OCI-LY7 (cell line): Measurements from ENCODE around the gene CCSER2. TPM values are rescaled to one million over a fixed set of nuclear protein-coding genes. Genes with fewer than 3 reads are reported as not detected.

Experiments
- BruUV-seq: library from RNA; stranded (reverse); fragments of 400-500 nt; replicated peaks from 2 replicates; lab custom pipeline; 2021; lab: Mats Ljungman, UMichigan
- CTCF ChIA-PET: fragments of 300-600 bp; sonication (Branson Sonifier 250); formaldehyde crosslinking; loops from one replicate; lab custom pipeline; 2022; ENCODE audit warnings: antibody characterized with exemption; ENCODE audit not compliant: unreplicated experiment; lab: Charles Lee
- POLR2A ChIA-PET: fragments of 300-600 bp; sonication (Branson Sonifier 250); formaldehyde crosslinking; loops from one replicate; lab custom pipeline; 2022; ENCODE audit warnings: antibody characterized with exemption; lab: Charles Lee
- DNase-seq: peaks from one replicate; pipeline ENCODE4 v3.0.0-alpha.2; 2015; ENCODE audit warnings: low spot score
- H2AFZ ChIP-seq: fragments of 200-600 bp; sonication (generic), shearing (Covaris generic); 2 replicates; pipeline ENCODE4 v1.6.1; 2014; ENCODE audit warnings: mild to moderate bottlenecking, antibody characterized with exemption, low read length, moderate library complexity
- H3K27ac ChIP-seq: fragments of 200-600 bp; sonication (generic); 2 replicates; pipeline ENCODE4 v1.5.1; 2014; ENCODE audit warnings: mixed run types, low read depth, mild to moderate bottlenecking, moderate library complexity, low read length, inconsistent platforms; ENCODE audit not compliant: poor library complexity, severe bottlenecking
- H3K36me3 ChIP-seq: fragments of 200-600 bp; sonication (generic); 2 replicates; pipeline ENCODE4 v1.6.1; 2014; ENCODE audit warnings: mild to moderate bottlenecking, antibody characterized with exemption, low read length, moderate library complexity, mixed read lengths; ENCODE audit not compliant: insufficient read depth
- H3K4me1 ChIP-seq: fragments of 200-600 bp; sonication (generic); 2 replicates; pipeline ENCODE4 v1.5.1; 2014; ENCODE audit warnings: mild to moderate bottlenecking, low read length; ENCODE audit not compliant: insufficient read depth, poor library complexity, severe bottlenecking
- H3K4me2 ChIP-seq: fragments of 200-600 bp; sonication (generic); 2 replicates; pipeline ENCODE4 v1.6.1; 2014; ENCODE audit warnings: mild to moderate bottlenecking, low read length
- H3K4me3 ChIP-seq: fragments of 200-600 bp; sonication (generic); 2 replicates; pipeline ENCODE4 v1.5.1; 2014; ENCODE audit warnings: mild to moderate bottlenecking, low read depth, low read length; ENCODE audit not compliant: poor library complexity, severe bottlenecking
- H3K79me2 ChIP-seq: fragments of 200-600 bp; sonication (generic); 2 replicates; pipeline ENCODE4 v1.6.1; 2016; ENCODE audit warnings: low read depth, mild to moderate bottlenecking, low read length, moderate library complexity, mixed read lengths; ENCODE audit not compliant: insufficient read depth
- H3K9me2 ChIP-seq: fragments of 200-600 bp; sonication (generic); 2 replicates; pipeline ENCODE4 v1.6.1; 2016; ENCODE audit warnings: mild to moderate bottlenecking, low read length, mixed read lengths; ENCODE audit not compliant: insufficient read depth
- H3K9me3 ChIP-seq: fragments of 200-600 bp; sonication (generic); 2 replicates; pipeline ENCODE4 v1.6.1; 2014; ENCODE audit warnings: mild to moderate bottlenecking, mixed run types, low read length, mixed read lengths
- H4K20me1 ChIP-seq: fragments of 200-600 bp; sonication (generic); 2 replicates; pipeline ENCODE4 v1.6.1; 2014; ENCODE audit warnings: mild to moderate bottlenecking, antibody characterized with exemption, low read length, moderate library complexity, mixed read lengths; ENCODE audit not compliant: insufficient read depth
- EZH2phosphoT487 ChIP-seq: fragments of 200-600 bp; sonication (generic); IDR thresholded peaks from 2 replicates; pipeline ENCODE4 v1.6.1; 2018; ENCODE audit warnings: low read depth, borderline replicate concordance, mild to moderate bottlenecking, mixed run types, antibody characterized with exemption, low read length, moderate library complexity, mixed read lengths
- intact Hi-C: fragments of 100-400 bp; cut with micrococcal nuclease; formaldehyde crosslinking; loops from one replicate; pipeline ENCODE4 v1.10.0; 2022; ENCODE audit not compliant: unreplicated experiment
- total RNA-seq, 2 experiments: library from RNA; depleted of rRNA in 1 of 2; stranded (reverse); fragments of >200 nt in 1 of 2; shearing (Covaris generic) in 1 of 2; gene quantifications; 2 replicates each; pipeline ENCODE4 v1.2.3, GENCODE V29; 2014 to 2022
- TF ChIP-seq, protein P1 (sequence below): fragments of 200-600 bp; sonication (generic); conservative IDR thresholded peaks from 2 replicates; pipeline ENCODE4 v1.5.1; 2014; ENCODE audit warnings: mild to moderate bottlenecking, antibody characterized with exemption, low read length, moderate library complexity, mixed read lengths

CCSER2 gene
- total RNA-seq, 2 experiments from 2014 or later: 15.9 to 30.1 TPM

DNA sequence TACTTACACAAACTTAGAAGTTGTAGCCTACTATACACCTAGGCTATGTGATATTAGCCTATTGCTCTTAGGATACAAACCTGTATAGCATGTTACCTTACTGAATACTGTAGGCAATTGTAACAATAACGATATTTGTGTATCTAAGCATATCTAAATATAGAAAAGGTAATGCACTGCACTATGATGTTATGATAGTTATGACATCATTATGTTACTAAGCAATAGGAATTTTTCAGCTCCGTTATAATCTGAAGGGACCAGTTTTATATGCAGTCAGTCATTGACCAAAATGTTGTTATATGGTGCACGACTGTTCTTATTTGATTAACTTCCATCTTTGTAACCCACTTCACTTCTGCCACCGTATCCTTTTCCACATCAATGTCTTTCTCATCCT lies 62.0 kb downstream of the CCSER2 start:
- TF ChIP-seq EZH2phosphoT487: no peak
- no peaks in the 10 kb centered on the region for H4K20me1 ChIP-seq
- no peaks in the 10 kb centered on the region for H3K9me2 ChIP-seq
- H3K4me2 ChIP-seq: no peak overlapping the region
- no TSS peak for BruUV-seq
- intact Hi-C loops: no loop called here
- no peaks in the 10 kb centered on the region for H3K36me3 ChIP-seq
- peaks cover 2% of the 10 kb centered on the region; the same call in 1 of the 2 replicates for H3K9me3 ChIP-seq
- POLR2A ChIA-PET: no interaction called here
- CTCF ChIA-PET: no interaction called here
- no peak for DNase-seq
- no peak overlapping the region for H3K27ac ChIP-seq
- no peaks in the 10 kb centered on the region for H3K4me1 ChIP-seq
- H3K4me3 ChIP-seq: no peak overlapping the region
- H2AFZ ChIP-seq: no peak overlapping the region
- no peaks in the 10 kb centered on the region for H3K79me2 ChIP-seq

DNA sequence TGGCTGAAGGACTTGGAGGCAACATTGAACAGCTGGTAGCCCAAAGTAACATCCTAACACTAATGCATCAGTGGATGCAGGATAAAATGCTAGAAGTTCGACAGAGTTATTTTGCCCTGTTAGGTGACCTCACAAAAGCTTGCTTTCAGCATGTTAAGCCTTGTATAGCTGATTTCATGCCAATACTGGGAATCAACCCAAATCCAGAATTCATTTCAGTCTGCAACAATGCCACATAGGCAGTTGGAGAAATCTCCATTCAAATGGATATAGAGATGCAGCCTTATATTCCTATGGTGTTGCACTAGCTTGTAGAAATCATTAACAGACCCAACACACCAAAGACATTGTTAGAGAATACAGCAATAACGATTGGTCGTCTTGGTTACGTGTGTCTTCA lies 62.9 kb downstream of the CCSER2 start:
- Histone ChIP-seq H3K27ac (no peak overlapping the region), H3K9me2 (no peaks in the 10 kb centered on the region), H3K9me3 (no peaks in the 10 kb centered on the region), H3K36me3 (no peaks in the 10 kb centered on the region), H3K79me2 (no peaks in the 10 kb centered on the region), H3K4me2 (no peak overlapping the region), H4K20me1 (no peaks in the 10 kb centered on the region), H3K4me1 (no peaks in the 10 kb centered on the region), H3K4me3 (no peak overlapping the region), H2AFZ (no peak overlapping the region)
- no TSS peak for BruUV-seq
- CTCF ChIA-PET: no interaction called here
- POLR2A ChIA-PET: no interaction called here
- intact Hi-C loops: no loop called here
- no peak for DNase-seq
- TF ChIP-seq, protein P1, sequence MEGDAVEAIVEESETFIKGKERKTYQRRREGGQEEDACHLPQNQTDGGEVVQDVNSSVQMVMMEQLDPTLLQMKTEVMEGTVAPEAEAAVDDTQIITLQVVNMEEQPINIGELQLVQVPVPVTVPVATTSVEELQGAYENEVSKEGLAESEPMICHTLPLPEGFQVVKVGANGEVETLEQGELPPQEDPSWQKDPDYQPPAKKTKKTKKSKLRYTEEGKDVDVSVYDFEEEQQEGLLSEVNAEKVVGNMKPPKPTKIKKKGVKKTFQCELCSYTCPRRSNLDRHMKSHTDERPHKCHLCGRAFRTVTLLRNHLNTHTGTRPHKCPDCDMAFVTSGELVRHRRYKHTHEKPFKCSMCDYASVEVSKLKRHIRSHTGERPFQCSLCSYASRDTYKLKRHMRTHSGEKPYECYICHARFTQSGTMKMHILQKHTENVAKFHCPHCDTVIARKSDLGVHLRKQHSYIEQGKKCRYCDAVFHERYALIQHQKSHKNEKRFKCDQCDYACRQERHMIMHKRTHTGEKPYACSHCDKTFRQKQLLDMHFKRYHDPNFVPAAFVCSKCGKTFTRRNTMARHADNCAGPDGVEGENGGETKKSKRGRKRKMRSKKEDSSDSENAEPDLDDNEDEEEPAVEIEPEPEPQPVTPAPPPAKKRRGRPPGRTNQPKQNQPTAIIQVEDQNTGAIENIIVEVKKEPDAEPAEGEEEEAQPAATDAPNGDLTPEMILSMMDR: no peak
- TF ChIP-seq EZH2phosphoT487: no peak

DNA sequence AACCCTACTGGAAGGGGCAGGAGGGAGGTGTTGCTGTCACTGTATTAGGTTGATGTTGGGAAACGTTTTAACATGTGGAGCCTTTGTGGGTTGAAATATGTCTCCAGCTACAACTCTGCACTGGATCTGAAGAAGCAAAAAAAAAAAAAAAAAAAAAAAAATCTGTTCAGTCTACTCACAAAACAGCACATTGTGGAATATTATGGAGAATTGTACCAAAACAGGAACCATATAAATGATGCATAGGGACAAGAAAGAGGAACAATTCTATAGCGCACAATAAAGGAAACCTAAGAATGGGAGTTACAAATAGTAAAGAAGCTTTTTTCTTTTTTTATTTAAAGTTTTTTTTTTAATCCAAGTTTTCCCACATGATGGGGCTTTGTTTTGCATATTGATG lies 63.8 kb downstream of the CCSER2 start:
- no peak overlapping the region for H3K27ac ChIP-seq
- no peaks in the 10 kb centered on the region for H4K20me1 ChIP-seq
- no peaks in the 10 kb centered on the region for H3K9me3 ChIP-seq
- H2AFZ ChIP-seq: no peak overlapping the region
- DNase-seq: no peak
- H3K9me2 ChIP-seq: no peaks in the 10 kb centered on the region
- H3K4me3 ChIP-seq: no peak overlapping the region
- no peaks in the 10 kb centered on the region for H3K79me2 ChIP-seq
- no TSS peak for BruUV-seq
- no peaks in the 10 kb centered on the region for H3K36me3 ChIP-seq
- ChIA-PET CTCF (no interaction called here), POLR2A (no interaction called here)
- no peak overlapping the region for H3K4me2 ChIP-seq
- no peaks in the 10 kb centered on the region for H3K4me1 ChIP-seq
- intact Hi-C loops: no loop called here
- no peak for TF ChIP-seq EZH2phosphoT487

DNA sequence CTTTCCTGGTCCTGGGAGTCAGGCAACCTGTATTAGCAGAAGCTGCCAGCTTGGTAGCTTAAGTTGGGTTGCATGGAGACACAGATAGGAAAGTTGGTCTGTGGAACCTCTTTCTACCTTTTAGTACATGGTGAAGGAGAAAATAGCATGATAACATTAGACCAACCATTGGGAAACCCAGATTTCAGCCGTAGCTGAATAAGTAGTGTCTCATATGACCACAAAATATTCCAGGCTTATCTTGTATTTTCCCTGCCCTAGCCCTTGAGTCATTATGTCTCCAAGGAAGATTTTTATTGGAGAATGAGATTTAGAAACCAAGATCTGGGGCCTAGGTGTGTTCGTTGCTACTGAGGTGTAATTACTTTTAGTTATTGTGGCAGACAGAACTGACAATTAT lies 67.2 kb downstream of the CCSER2 start:
- TF ChIP-seq EZH2phosphoT487: no peak
- TF ChIP-seq, protein P1: no peak
- no peaks in the 10 kb centered on the region for H3K9me2 ChIP-seq
- no peaks in the 10 kb centered on the region for H3K36me3 ChIP-seq
- H3K9me3 ChIP-seq: no peaks in the 10 kb centered on the region
- H3K4me3 ChIP-seq: no peak overlapping the region
- no peaks in the 10 kb centered on the region for H3K79me2 ChIP-seq
- POLR2A ChIA-PET: interaction anchor here (0.6 to 1.2 kb wide), 3 partner anchors 13 to 245 kb away, joined by 3 to 4 read pairs (median 3); no protein-coding TSS in a partner anchor
- no peak overlapping the region for H2AFZ ChIP-seq
- DNase-seq: no peak
- no peaks in the 10 kb centered on the region for H3K4me1 ChIP-seq
- no peak overlapping the region for H3K4me2 ChIP-seq
- H4K20me1 ChIP-seq: no peaks in the 10 kb centered on the region
- no TSS peak for BruUV-seq
- H3K27ac ChIP-seq: no peak overlapping the region
- intact Hi-C loops: no loop called here
- CTCF ChIA-PET: no interaction called here
